HepG2 (cell line): ENCODE results near the gene NXN. TPM values are rescaled to one million over a fixed set of nuclear protein-coding genes. Genes with fewer than 3 reads are reported as not detected.
A peak's percentile ranks its signal among the peaks of the same experiment; 100 is the strongest.

Experiments used
- DNMT3B ChIP-seq: conservative IDR thresholded peaks from 2 replicates; pipeline ENCODE4 v1.6.1; 2016; ENCODE audit warnings: missing biosample characterization, control low read depth
- EEA1 ChIP-seq: sonication (generic); formaldehyde crosslinking; IDR thresholded peaks from 2 replicates; pipeline ENCODE4 v1.5.1; 2020; ENCODE audit warnings: mild to moderate bottlenecking, missing genetic modification reagents, borderline replicate concordance
- HDAC6 ChIP-seq: fragments of 200-600 bp; sonication (generic); IDR thresholded peaks from 2 replicates; pipeline ENCODE4 v1.7.0; 2017; ENCODE audit warnings: mild to moderate bottlenecking, antibody characterized with exemption, low read length, low read depth
- HNRNPL ChIP-seq: fragments of 200-400 bp; formaldehyde crosslinking; IDR thresholded peaks from 2 replicates; pipeline ENCODE4 v1.6.1; 2017; ENCODE audit warnings: mild to moderate bottlenecking, low read depth, low read length
- KDM2A ChIP-seq: sonication (generic); formaldehyde crosslinking; IDR thresholded peaks from 2 replicates; pipeline ENCODE4 v1.4.0; 2020; ENCODE audit warnings: low read depth, missing genetic modification reagents, borderline replicate concordance
- KDM5A ChIP-seq: fragments of 200-600 bp; sonication (generic); IDR thresholded peaks from 2 replicates; pipeline ENCODE4 v1.7.0; 2018; ENCODE audit warnings: antibody characterized with exemption, mild to moderate bottlenecking, low read length, borderline replicate concordance
- KLF16 ChIP-seq, 2 experiments: sonication (generic) in 1 of 2; formaldehyde crosslinking in 1 of 2; IDR thresholded peaks; 2 replicates each; pipeline versions ENCODE4 v1.6.1 to v1.8.0; 2016 to 2023; ENCODE audit warnings: missing genetic modification reagents in 2 of 2, missing compliant biosample characterization in 1 of 2
- KLF6 ChIP-seq: IDR thresholded peaks from 2 replicates; pipeline ENCODE4 v1.8.0; 2016; ENCODE audit warnings: missing biosample characterization, missing genetic modification reagents
- MAF1 ChIP-seq: sonication (generic); formaldehyde crosslinking; IDR thresholded peaks from 2 replicates; pipeline ENCODE4 v1.5.0; 2020; ENCODE audit warnings: missing genetic modification reagents, borderline replicate concordance
- MXI1 ChIP-seq: IDR thresholded peaks from 3 replicates; pipeline ENCODE4 v1.6.1; 2012; ENCODE audit warnings: low read depth, low read length, inconsistent platforms, borderline replicate concordance
- MZF1 ChIP-seq: sonication (generic); formaldehyde crosslinking; IDR thresholded peaks from 2 replicates; pipeline ENCODE4 v1.8.1; 2023; ENCODE audit warnings: mild to moderate bottlenecking, missing genetic modification reagents, borderline replicate concordance
- NFRKB ChIP-seq: fragments of 450-650 bp; IDR thresholded peaks from 2 replicates; pipeline ENCODE4 v1.6.1; 2017
- PLRG1 ChIP-seq: fragments of 450-650 bp; conservative IDR thresholded peaks from 2 replicates; pipeline ENCODE4 v1.6.1; 2016
- POLR2AphosphoS5 ChIP-seq: IDR thresholded peaks from 2 replicates; pipeline ENCODE4 v1.6.1; 2012; ENCODE audit warnings: low read depth, low read length
- RFX5 ChIP-seq: IDR thresholded peaks from 2 replicates; pipeline ENCODE4 v1.6.1; 2011; ENCODE audit warnings: low read depth, low read length, improper control_type of control experiment
- SAP130 ChIP-seq: IDR thresholded peaks from 2 replicates; pipeline ENCODE4 v1.6.1; 2016; ENCODE audit warnings: low read depth
- ZFP1 ChIP-seq: IDR thresholded peaks from 2 replicates; pipeline ENCODE4 v1.6.1; 2016
- ZNF556 ChIP-seq: sonication (generic); formaldehyde crosslinking; IDR thresholded peaks from 2 replicates; pipeline ENCODE4 v1.4.0; 2020; ENCODE audit warnings: mild to moderate bottlenecking, missing genetic modification reagents, borderline replicate concordance
- polyA plus RNA-seq, 8 experiments: library from polyadenylated mRNA; depleted of rRNA in 3 of 8; stranded (reverse) in 7 of 8; unstranded in 1 of 8; fragments of >200 nt; fragmentation: Illumina TruSeq in 4 of 8; extraction: Trizol in 4 of 8; gene quantifications; 2 replicates each; pipeline versions ENCODE4 v1.2.1 to v1.2.3, GENCODE V29; 2011 to 2016; ENCODE audit warnings: low read depth in 4 of 8, missing spikeins in 1 of 8, mixed read lengths in 1 of 8; ENCODE audit not compliant: insufficient read depth in 1 of 8
- total RNA-seq, 5 experiments: library from RNA; depleted of rRNA; stranded (reverse); fragments of >200 nt; fragmentation: Illumina TruSeq; extraction: Trizol; gene quantifications; 2 replicates each; pipeline ENCODE4 v1.2.3, GENCODE V29; 2016; ENCODE audit warnings: low read depth in 1 of 5
- TF ChIP-seq, protein P1 (sequence below): sonication (generic); formaldehyde crosslinking; IDR thresholded peaks from 2 replicates; pipeline ENCODE4 v1.8.1; 2023; ENCODE audit warnings: mild to moderate bottlenecking, moderate library complexity, missing genetic modification reagents
- TF ChIP-seq, protein P2 (sequence below): sonication (generic); formaldehyde crosslinking; IDR thresholded peaks from 2 replicates; pipeline ENCODE4 v1.8.0; 2022; ENCODE audit warnings: mild to moderate bottlenecking, missing genetic modification reagents, borderline replicate concordance
- TF ChIP-seq, protein P3 (sequence below): sonication (generic); formaldehyde crosslinking; IDR thresholded peaks from 2 replicates; pipeline ENCODE4 v1.4.0; 2020; ENCODE audit warnings: missing genetic modification reagents
- TF ChIP-seq, protein P4 (sequence below): sonication (generic); formaldehyde crosslinking; IDR thresholded peaks from 2 replicates; pipeline ENCODE4 v1.4.0; 2020; ENCODE audit warnings: mild to moderate bottlenecking, missing genetic modification reagents
- TF ChIP-seq, protein P5 (sequence below): sonication (generic); formaldehyde crosslinking; IDR thresholded peaks from 2 replicates; pipeline ENCODE4 v1.8.1; 2022; ENCODE audit warnings: mild to moderate bottlenecking, missing genetic modification reagents

The NXN gene
- total and polyA plus RNA-seq, 2 of the 13 experiments (the other 11 are each of a cell fraction or from before 2014, with no cell fraction given) = 22.2 to 24.3 TPM

DNA sequence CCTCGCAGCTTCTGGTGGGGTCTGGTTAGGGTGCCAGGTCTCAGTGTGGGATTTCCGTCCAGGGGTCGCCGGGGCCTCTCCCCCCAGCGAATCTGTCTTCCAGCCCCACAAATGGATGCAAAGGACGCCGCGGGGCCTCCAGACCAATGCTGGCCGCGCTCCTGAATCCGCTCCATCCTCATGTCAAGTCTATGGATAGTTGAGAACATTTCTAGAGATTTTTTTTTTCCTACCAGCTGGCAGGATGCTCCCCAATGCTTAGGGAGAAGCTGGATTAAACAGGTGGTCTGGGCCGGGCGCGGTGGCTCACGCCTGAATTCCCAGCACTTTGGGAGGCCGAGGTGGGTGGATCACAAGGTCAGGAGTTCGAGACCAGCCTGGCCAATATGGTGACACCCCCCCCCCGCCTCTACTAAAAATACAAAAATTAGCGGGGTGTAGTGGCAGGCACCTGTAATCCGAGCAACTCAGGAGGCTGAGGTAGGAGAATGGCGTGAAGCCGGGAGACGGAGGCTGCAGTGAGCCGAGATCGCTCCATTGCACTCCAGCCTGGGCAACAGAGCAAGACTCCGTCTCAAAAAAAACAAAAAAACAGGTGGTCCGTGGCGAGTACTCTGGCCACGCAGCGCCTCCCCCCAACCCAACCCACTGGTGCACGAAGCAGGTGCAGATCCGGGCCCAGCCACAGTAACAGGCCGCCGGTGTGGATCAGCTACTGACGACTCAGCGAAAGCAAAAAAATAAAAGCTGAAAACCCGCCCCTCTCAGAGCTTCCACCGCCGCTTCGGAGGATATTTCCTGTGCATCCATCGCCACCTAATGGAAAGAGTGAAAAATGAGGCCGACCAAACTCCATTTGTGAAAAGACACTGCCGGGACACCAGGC, 1.1 kb upstream of the NXN start (continued):
- TF ChIP-seq, protein P1, sequence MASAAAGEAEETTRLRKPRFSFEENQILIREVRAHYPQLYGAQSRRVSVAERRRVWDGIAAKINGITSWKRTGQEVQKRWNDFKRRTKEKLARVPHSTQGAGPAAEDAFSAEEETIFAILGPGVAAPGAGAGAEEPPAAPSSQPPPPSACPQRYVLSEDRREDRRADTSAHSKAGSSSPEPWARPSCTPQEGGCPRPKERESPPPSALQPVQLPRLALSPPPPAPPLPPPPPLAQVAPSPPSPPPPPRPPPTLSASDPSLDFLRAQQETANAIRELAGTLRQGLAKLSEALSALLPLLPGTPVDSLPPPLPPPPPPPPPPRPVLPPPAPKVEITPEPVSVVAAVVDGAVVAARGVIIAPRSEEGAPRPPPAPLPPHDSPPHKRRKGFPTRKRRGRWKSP (CRISPR knock-in tag) = no peak
- TF ChIP-seq KLF16 (CRISPR knock-in tag; IDR thresholded peaks at IDR 0.05) (peak in 1 of 2 experiments; percentile 52; a peak in 1 of 4 replicates), KDM2A (CRISPR knock-in tag) (peak; percentile 37; the same call in 1 of the 2 replicates), HNRNPL (no peak), KLF6 (CRISPR knock-in tag) (no peak; the same call in 1 of the 2 replicates), SAP130 (peak; percentile 67), NFRKB (no peak), EEA1 (CRISPR knock-in tag) (no peak), MZF1 (CRISPR knock-in tag) (no peak), POLR2AphosphoS5 (no peak), ZNF556 (CRISPR knock-in tag) (0 out of 2 replicates have a peak, but pooled peaks have one; percentile 41), DNMT3B (CRISPR knock-in tag) (0 out of 2 replicates have a peak, but pooled peaks have one; percentile 31), RFX5 (no peak), ZFP1 (no peak), KDM5A (peak; percentile 46; the same call in 1 of the 2 replicates), MXI1 (peak; percentile 54; the same call in 1 of the 3 replicates), PLRG1 (no peak), MAF1 (CRISPR knock-in tag) (no peak), HDAC6 (no peak)
- TF ChIP-seq, protein P2, sequence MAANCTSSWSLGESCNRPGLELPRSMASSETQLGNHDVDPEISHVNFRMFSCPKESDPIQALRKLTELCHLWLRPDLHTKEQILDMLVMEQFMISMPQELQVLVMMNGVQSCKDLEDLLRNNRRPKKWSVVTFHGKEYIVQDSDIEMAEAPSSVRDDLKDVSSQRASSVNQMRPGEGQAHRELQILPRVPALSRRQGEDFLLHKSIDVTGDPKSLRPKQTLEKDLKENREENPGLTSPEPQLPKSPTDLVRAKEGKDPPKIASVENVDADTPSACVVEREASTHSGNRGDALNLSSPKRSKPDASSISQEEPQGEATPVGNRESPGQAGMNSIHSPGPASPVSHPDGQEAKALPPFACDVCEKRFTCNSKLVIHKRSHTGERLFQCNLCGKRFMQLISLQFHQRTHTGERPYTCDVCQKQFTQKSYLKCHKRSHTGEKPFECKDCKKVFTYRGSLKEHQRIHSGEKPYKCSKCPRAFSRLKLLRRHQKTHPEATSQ (CRISPR knock-in tag) = 0 out of 2 replicates have a peak, but pooled peaks have one; percentile 7
- TF ChIP-seq, protein P3, sequence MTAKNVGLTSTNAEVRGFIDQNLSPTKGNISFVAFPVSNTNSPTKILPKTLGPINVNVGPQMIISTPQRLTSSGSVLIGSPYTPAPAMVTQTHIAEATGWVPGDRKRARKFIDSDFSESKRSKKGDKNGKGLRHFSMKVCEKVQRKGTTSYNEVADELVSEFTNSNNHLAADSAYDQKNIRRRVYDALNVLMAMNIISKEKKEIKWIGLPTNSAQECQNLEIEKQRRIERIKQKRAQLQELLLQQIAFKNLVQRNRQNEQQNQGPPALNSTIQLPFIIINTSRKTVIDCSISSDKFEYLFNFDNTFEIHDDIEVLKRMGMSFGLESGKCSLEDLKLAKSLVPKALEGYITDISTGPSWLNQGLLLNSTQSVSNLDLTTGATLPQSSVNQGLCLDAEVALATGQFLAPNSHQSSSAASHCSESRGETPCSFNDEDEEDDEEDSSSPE (CRISPR knock-in tag) = peak; percentile 43; the same call in 1 of the 2 replicates
- TF ChIP-seq, protein P4, sequence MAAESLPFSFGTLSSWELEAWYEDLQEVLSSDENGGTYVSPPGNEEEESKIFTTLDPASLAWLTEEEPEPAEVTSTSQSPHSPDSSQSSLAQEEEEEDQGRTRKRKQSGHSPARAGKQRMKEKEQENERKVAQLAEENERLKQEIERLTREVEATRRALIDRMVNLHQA (CRISPR knock-in tag) = no peak
- TF ChIP-seq, protein P5, sequence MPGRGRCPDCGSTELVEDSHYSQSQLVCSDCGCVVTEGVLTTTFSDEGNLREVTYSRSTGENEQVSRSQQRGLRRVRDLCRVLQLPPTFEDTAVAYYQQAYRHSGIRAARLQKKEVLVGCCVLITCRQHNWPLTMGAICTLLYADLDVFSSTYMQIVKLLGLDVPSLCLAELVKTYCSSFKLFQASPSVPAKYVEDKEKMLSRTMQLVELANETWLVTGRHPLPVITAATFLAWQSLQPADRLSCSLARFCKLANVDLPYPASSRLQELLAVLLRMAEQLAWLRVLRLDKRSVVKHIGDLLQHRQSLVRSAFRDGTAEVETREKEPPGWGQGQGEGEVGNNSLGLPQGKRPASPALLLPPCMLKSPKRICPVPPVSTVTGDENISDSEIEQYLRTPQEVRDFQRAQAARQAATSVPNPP (CRISPR knock-in tag) = no peak
